PC-9 (cell line): ENCODE results near the gene ICE2. TPM values are rescaled to one million over a fixed set of nuclear protein-coding genes. Genes with fewer than 3 reads are reported as not detected.

Experiments used
- BruUV-seq: library from RNA; stranded (reverse); fragments of 400-500 nt; replicated peaks from 2 replicates; lab custom pipeline; 2021; lab: Mats Ljungman, UMichigan
- CTCF ChIA-PET: fragments of 300-600 bp; sonication (Branson Sonifier 250); formaldehyde crosslinking; loops from one replicate; lab custom pipeline; 2022; ENCODE audit warnings: antibody characterized with exemption; lab: Charles Lee
- POLR2A ChIA-PET: fragments of 300-600 bp; sonication (Branson Sonifier 250); formaldehyde crosslinking; loops from one replicate; lab custom pipeline; 2022; ENCODE audit warnings: antibody characterized with exemption; ENCODE audit not compliant: unreplicated experiment; lab: Charles Lee
- DNase-seq, 2 experiments: peaks; one replicate each; pipeline versions ENCODE4 v3.0.0 to v3.0.0-alpha.2; 2015 to 2022; ENCODE audit warnings: mixed read lengths in 1 of 2
- H2AFZ ChIP-seq: fragments of 200-600 bp; sonication (generic); 2 replicates; pipeline ENCODE4 v1.8.1; 2017; ENCODE audit warnings: antibody characterized with exemption
- H3F3A ChIP-seq: fragments of 200-600 bp; sonication (generic); 2 replicates; pipeline ENCODE4 v1.8.1; 2017; ENCODE audit warnings: antibody characterized with exemption, mild to moderate bottlenecking, low read depth; ENCODE audit not compliant: insufficient read depth
- H3K27ac ChIP-seq: fragments of 200-600 bp; sonication (generic); 2 replicates; pipeline ENCODE4 v1.6.1; 2016; ENCODE audit warnings: mixed run types
- H3K27me3 ChIP-seq: fragments of 200-600 bp; sonication (generic); 2 replicates; pipeline ENCODE4 v1.6.1; 2016; ENCODE audit warnings: low read depth, mixed run types; ENCODE audit not compliant: insufficient read depth
- H3K36me3 ChIP-seq: fragments of 200-600 bp; sonication (generic); 2 replicates; pipeline ENCODE4 v1.6.1; 2016; ENCODE audit warnings: low read depth, mixed run types
- H3K4me1 ChIP-seq: fragments of 200-600 bp; sonication (generic); replicated peaks from 2 replicates; pipeline ENCODE4 v1.6.1; 2016; ENCODE audit warnings: mixed run types; ENCODE audit not compliant: insufficient read depth
- H3K4me2 ChIP-seq: fragments of 200-600 bp; sonication (generic); 2 replicates; pipeline ENCODE4 v1.6.1; 2017; ENCODE audit warnings: mixed run types
- H3K4me3 ChIP-seq: fragments of 200-600 bp; sonication (generic); 2 replicates; pipeline ENCODE4 v1.6.1; 2016; ENCODE audit warnings: mixed run types
- H3K79me2 ChIP-seq: fragments of 200-600 bp; sonication (generic); 2 replicates; pipeline ENCODE4 v1.6.1; 2017; ENCODE audit warnings: low read depth, mixed run types
- H3K9me2 ChIP-seq: fragments of 200-600 bp; sonication (generic); 2 replicates; pipeline ENCODE4 v1.8.1; 2017; ENCODE audit warnings: mild to moderate bottlenecking; ENCODE audit not compliant: insufficient read depth
- H3K9me3 ChIP-seq: fragments of 200-600 bp; sonication (generic); 2 replicates; pipeline ENCODE4 v1.8.1; 2016; ENCODE audit warnings: low read depth; ENCODE audit not compliant: insufficient read depth
- H4K20me1 ChIP-seq: fragments of 200-600 bp; sonication (generic); 2 replicates; pipeline ENCODE4 v1.8.1; 2017; ENCODE audit not compliant: insufficient read depth
- EZH2 ChIP-seq: fragments of 200-600 bp; sonication (generic); IDR thresholded peaks from 2 replicates; pipeline ENCODE4 v1.8.0; 2017; ENCODE audit warnings: antibody characterized with exemption, low read depth
- intact Hi-C: fragments of 100-400 bp; cut with micrococcal nuclease; formaldehyde crosslinking; loops from one replicate; pipeline ENCODE4 v1.10.0; 2022; ENCODE audit not compliant: unreplicated experiment
- total RNA-seq: library from RNA; stranded (reverse); gene quantifications from 2 replicates; pipeline ENCODE4 v1.2.3, GENCODE V29; 2021
- TF ChIP-seq, protein P1 (sequence below): fragments of 200-600 bp; sonication (generic); conservative IDR thresholded peaks from 2 replicates; pipeline ENCODE4 v1.6.1; 2017; ENCODE audit warnings: mixed run types, antibody characterized with exemption, mild to moderate bottlenecking, moderate library complexity

ICE2 gene
- total RNA-seq, 1 experiment from 2014 or later = 67.5 TPM

DNA sequence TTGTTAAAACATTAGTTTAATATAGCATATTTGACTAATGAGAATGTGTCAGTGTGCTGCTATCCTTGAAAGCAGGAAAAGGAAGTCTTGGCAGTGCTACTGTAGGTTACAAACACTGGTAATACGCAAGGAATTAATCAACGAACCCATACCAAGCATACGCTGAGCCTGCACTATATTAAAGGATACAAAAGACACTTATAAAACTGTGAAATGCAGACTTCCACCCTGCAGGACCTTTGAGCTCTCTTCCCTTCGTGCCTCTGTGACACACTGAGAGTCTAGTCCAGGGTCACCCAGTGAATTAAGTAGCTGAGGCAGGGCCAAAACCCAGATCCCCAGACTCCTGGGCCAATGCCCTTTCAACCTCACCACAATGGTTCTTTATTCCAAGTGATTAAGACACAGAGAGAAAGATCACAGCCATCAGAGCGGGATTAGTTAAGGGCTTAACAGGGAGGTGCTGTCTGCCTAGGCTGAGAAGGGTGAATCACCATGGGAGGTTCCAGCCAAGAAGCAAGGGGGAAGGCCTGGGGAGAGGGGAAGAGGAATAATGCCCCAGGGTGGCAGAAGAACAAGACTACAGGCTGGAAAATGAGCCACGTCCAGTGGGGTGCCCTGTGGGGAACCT lies 88.0 kb downstream of the ICE2 start:
- no peaks in the 10 kb centered on the region for H3K27me3 ChIP-seq
- H3K79me2 ChIP-seq = peaks cover 94% of the 10 kb centered on the region
- H2AFZ ChIP-seq = no peak overlapping the region
- H3K27ac ChIP-seq = peak overlapping the region; percentile 94
- TF ChIP-seq, protein P1, sequence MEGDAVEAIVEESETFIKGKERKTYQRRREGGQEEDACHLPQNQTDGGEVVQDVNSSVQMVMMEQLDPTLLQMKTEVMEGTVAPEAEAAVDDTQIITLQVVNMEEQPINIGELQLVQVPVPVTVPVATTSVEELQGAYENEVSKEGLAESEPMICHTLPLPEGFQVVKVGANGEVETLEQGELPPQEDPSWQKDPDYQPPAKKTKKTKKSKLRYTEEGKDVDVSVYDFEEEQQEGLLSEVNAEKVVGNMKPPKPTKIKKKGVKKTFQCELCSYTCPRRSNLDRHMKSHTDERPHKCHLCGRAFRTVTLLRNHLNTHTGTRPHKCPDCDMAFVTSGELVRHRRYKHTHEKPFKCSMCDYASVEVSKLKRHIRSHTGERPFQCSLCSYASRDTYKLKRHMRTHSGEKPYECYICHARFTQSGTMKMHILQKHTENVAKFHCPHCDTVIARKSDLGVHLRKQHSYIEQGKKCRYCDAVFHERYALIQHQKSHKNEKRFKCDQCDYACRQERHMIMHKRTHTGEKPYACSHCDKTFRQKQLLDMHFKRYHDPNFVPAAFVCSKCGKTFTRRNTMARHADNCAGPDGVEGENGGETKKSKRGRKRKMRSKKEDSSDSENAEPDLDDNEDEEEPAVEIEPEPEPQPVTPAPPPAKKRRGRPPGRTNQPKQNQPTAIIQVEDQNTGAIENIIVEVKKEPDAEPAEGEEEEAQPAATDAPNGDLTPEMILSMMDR = no peak
- no peak for TF ChIP-seq EZH2
- no peaks in the 10 kb centered on the region for H3K9me3 ChIP-seq
- peaks cover 38% of the 10 kb centered on the region for H3F3A ChIP-seq
- H3K4me2 ChIP-seq = peak overlapping the region; percentile 76
- ChIA-PET CTCF (no interaction called here), POLR2A (interaction anchor here (0.5 to 0.8 kb wide), 4 partner anchors 8 to 16 kb away, joined by 3 to 9 read pairs (median 5); no protein-coding TSS in a partner anchor)
- H3K4me3 ChIP-seq = no peak overlapping the region; the same call in 1 of the 2 replicates
- BruUV-seq = no TSS peak
- 0 out of 2 replicates have a peak, but pooled peaks cover under 1% of the 10 kb centered on the region for H3K36me3 ChIP-seq
- peaks cover 9% of the 10 kb centered on the region for H4K20me1 ChIP-seq
- peaks cover 63% of the 10 kb centered on the region for H3K4me1 ChIP-seq
- DNase-seq = peak; percentile 65 to 71
- H3K9me2 ChIP-seq = no peaks in the 10 kb centered on the region
- intact Hi-C loops = no loop called here

DNA sequence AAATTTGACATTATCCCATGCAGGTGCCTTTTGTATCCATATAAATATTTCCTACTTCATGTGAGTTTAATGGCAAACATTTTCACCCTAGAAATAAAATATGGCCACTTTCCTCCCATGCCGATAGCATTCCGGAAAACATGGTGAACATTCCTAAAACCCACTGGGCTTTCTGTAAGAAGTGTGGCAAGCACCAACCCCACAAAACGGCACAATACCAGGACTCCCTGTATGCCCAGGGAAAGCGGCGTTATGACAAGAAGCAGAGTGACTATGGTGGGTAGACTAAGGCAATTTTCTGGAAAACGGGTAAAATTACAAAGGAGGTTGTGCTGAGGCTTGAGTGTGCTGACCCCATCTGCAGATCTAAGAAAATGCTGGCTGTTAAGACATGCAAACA lies 88.7 kb downstream of the ICE2 start:
- intact Hi-C loops = no loop called here
- no peak overlapping the region for H3K4me3 ChIP-seq

DNA sequence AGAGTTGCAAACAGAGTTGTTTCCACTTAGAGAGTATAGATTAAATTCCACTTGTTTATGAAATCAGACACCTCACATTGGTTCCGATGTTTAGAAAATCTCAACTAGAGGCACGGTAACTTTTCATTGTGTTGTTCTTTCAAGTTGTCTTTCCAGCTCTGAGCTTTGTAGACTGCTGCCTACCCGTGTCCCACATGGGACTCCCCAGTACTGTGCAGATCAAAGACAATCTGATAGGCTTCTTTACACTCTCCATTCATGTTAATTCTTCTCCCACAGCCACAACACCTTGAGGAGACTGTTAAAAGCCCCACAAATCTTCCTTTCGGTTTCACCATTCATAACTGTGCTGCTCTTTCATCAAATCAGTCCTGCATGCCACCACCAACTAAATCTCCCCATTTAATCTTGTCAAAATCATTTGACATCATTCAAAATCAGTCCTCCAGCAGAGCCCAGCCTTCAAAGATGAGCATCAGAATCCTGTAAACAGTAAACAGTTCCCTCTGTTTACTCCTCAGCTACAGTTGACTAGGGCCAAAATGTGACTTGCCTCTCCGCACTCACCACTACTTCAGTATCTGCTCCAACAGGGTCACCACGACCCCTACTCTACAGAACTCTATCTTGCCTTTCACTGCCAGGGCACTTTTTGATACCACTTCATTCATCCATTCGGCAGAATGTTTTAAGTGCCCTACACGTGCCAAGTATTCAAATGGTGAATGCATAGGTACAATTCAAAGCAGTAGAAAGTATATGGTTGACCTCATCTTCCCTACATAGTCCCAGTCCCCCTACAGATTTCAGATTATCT lies 89.5 kb downstream of the ICE2 start:
- Histone ChIP-seq H3K4me3 (no peak overlapping the region), H3K4me1 (peaks cover 50% of the 10 kb centered on the region), H3F3A (peaks cover 23% of the 10 kb centered on the region), H3K27ac (no peak overlapping the region; the same call in 1 of the 2 replicates), H3K4me2 (peak overlapping the region; percentile 76; the same call in 1 of the 2 replicates), H4K20me1 (peaks cover 9% of the 10 kb centered on the region), H3K9me2 (no peaks in the 10 kb centered on the region), H3K9me3 (no peaks in the 10 kb centered on the region), H3K79me2 (peaks cover 89% of the 10 kb centered on the region), H3K27me3 (no peaks in the 10 kb centered on the region), H3K36me3 (no peaks in the 10 kb centered on the region), H2AFZ (no peak overlapping the region)
- no TSS peak for BruUV-seq
- intact Hi-C loops = no loop called here
- no peak for TF ChIP-seq EZH2
- TF ChIP-seq, protein P1 = no peak
- DNase-seq = no peak
- ChIA-PET POLR2A (interaction anchor here (0.5 to 0.9 kb wide), 4 partner anchors 10 to 48 kb away, joined by 3 to 15 read pairs (median 4); no protein-coding TSS in a partner anchor), CTCF (no interaction called here)

More for the DNA sequence above, 88.7 kb downstream of the ICE2 start:
- Histone ChIP-seq H3K9me2 (no peaks in the 10 kb centered on the region), H4K20me1 (peaks cover 9% of the 10 kb centered on the region), H3K27me3 (no peaks in the 10 kb centered on the region), H3K79me2 (peaks cover 91% of the 10 kb centered on the region), H3K36me3 (no peaks in the 10 kb centered on the region), H2AFZ (no peak overlapping the region), H3K4me2 (peak overlapping the region; percentile 76), H3K9me3 (no peaks in the 10 kb centered on the region), H3F3A (peaks cover 30% of the 10 kb centered on the region), H3K4me1 (peaks cover 57% of the 10 kb centered on the region), H3K27ac (peak overlapping the region; percentile 94; the same call in 1 of the 2 replicates)
- no TSS peak for BruUV-seq
- TF ChIP-seq EZH2 = no peak
- CTCF ChIA-PET = no interaction called here
- no peak for DNase-seq
- POLR2A ChIA-PET = no interaction called here
